Measurements from ENCODE around the gene MLLT10.

DNA sequence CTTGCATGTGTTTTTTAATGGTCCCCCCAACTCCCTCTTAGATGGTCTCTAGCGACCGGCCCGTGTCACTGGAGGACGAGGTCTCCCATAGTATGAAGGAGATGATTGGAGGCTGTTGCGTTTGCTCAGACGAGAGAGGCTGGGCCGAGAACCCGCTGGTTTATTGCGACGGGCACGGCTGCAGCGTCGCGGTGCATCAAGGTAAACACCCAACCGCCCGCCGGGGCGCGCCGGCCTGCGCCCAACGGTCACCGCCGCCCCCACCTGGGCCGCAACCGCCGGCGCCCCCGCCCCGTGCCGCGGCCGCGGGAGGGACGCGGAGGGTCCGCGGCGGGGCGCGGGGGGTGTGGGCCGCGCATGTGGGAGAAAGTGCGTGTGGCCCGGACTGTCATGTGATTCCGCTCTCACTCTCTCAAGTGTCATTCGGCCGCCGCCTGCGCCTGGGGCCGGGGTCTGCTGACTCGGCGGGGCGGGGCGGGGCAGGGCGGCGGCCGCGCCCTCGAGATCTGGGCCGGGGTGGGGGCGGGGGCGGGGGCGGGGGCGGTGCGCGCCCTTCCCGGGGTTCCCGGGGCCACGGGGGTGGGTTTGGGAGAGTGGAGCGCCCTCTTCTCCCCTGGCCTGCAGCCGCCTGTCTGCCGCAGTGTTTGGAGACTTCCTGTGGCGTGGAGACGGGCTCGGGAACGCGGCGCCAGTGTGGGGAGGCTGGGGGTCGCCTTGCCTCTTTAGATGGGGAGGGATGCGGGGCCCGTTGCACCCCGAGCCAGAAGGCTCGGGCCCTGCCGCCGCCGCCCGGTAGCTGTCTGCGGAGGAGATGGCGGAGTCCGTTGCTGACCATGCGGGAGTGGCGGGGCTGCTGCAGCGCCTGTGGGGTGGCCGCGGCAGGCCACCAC, 817 bp downstream of the MLLT10 start:
- no peak for TF ChIP-seq GATA2 (IDR thresholded peaks at IDR 0.05; ENCODE audit: low read depth, low read length)
- no peak for TF ChIP-seq GATA3 (IDR thresholded peaks at IDR 0.05; ENCODE audit: low read depth, low read length)

Measured in SH-SY5Y (cell line).